ENCODE data around the gene DNAAF1. TPM values are rescaled to one million over a fixed set of nuclear protein-coding genes. Genes with fewer than 3 reads are reported as not detected.

The DNAAF1 gene
- polyA plus RNA-seq, 1 donor (not counting 4 experiments of a cell fraction or from before 2014, with no cell fraction given): 0.01 TPM

DNA sequence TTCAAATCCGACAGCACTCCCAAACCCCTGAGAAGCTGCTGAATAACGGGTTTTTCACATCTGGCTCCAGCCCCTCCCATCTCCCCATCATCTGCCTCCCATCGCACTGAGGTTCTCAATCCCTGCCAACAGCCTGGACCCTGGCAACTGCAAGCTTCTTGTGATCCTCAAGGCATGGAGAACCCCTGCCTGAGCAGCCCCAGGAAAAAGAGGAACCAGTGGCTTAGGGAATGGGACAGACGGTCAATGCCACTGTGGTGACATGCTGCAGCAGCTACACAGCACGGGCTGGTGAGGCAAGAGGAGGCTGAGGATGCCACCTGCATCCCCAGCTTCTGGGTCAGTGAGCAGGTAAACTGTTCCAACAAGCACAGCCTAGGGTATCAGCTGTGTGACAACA, 25.1 kb upstream of the DNAAF1 start:
- peaks cover 24% of the 10 kb centered on the region for H3K4me1 ChIP-seq (ENCODE audit: control insufficient read depth, extremely low read depth, insufficient read depth, low read length)
- TF ChIP-seq EZH2 (IDR thresholded peaks at IDR 0.05; ENCODE audit: low read length): no peak
- TF ChIP-seq, protein P1, sequence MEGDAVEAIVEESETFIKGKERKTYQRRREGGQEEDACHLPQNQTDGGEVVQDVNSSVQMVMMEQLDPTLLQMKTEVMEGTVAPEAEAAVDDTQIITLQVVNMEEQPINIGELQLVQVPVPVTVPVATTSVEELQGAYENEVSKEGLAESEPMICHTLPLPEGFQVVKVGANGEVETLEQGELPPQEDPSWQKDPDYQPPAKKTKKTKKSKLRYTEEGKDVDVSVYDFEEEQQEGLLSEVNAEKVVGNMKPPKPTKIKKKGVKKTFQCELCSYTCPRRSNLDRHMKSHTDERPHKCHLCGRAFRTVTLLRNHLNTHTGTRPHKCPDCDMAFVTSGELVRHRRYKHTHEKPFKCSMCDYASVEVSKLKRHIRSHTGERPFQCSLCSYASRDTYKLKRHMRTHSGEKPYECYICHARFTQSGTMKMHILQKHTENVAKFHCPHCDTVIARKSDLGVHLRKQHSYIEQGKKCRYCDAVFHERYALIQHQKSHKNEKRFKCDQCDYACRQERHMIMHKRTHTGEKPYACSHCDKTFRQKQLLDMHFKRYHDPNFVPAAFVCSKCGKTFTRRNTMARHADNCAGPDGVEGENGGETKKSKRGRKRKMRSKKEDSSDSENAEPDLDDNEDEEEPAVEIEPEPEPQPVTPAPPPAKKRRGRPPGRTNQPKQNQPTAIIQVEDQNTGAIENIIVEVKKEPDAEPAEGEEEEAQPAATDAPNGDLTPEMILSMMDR (optimal IDR thresholded peaks at IDR 0.05 in 1 of 3, IDR thresholded peaks at IDR 0.05 in 1 of 3, conservative IDR thresholded peaks at IDR 0.05 in 1 of 3; ENCODE audit: extremely low read depth in 1 of 3, insufficient read depth in 2 of 3, low read length in 3 of 3): no peak
- DNase-seq (ENCODE audit: low read depth, low spot score): no peak
- no peak overlapping the region for H3K4me2 ChIP-seq (ENCODE audit: control insufficient read depth, extremely low read depth, insufficient read depth, low read depth, low read length)
- peaks cover 13% of the 10 kb centered on the region for H3K79me2 ChIP-seq (ENCODE audit: control insufficient read depth, insufficient read depth, low read length)
- H2AFZ ChIP-seq (ENCODE audit: control insufficient read depth, low read length): no peak overlapping the region
- H3K9ac ChIP-seq (ENCODE audit: control insufficient read depth, extremely low read depth, insufficient read depth, low read length): no peak overlapping the region
- H3K9me1 ChIP-seq (ENCODE audit: control insufficient read depth, extremely low read depth, insufficient read depth, low read length): no peaks in the 10 kb centered on the region
- H3K4me3 ChIP-seq (ENCODE audit: control insufficient read depth in 2 of 3, extremely low read depth in 1 of 3, insufficient read depth in 2 of 3, low read depth in 1 of 3, low read length in 3 of 3): no peak overlapping the region
- no peaks in the 10 kb centered on the region for H3K9me3 ChIP-seq (ENCODE audit: control insufficient read depth, low read depth, low read length)
- H3K27ac ChIP-seq (ENCODE audit: control insufficient read depth, insufficient read depth, low read length): no peak overlapping the region
- H3K27me3 ChIP-seq (ENCODE audit: control insufficient read depth, extremely low read depth, insufficient read depth, low read length): no peaks in the 10 kb centered on the region
- dilution Hi-C loops (cut with MboI; ENCODE audit: extremely low pct_ligation_motif_present, low sequenced_read_pairs): no loop called here
- no peaks in the 10 kb centered on the region for H4K20me1 ChIP-seq (ENCODE audit: control insufficient read depth, extremely low read depth, insufficient read depth, low read length)
- no peak for FAIRE-seq
- peaks cover 0 to 3% of the 10 kb centered on the region in 2 experiments for H3K36me3 ChIP-seq (ENCODE audit: control insufficient read depth in 2 of 2, extremely low read depth in 1 of 2, insufficient read depth in 2 of 2, low read length in 2 of 2)

DNA sequence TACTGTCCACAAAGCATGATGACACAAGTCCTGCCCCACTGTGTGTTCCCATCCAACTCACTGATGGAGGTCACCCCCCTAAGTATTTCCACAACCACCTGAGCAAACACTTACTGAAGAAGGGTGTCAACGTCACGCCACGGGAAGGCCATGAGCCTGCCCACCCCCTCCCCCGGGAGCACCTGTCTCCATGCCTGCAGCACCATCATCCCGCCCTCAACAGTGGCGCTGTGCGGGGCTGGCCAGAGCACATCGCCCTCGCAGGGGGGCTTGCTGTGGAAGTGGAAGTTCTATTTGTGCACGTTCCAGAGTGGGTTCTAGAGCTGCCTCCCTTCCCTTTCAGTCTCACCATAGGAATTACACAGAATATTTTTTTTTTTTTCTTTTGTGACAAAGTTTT, 24.1 kb upstream of the DNAAF1 start:
- no peaks in the 10 kb centered on the region for H4K20me1 ChIP-seq (ENCODE audit: control insufficient read depth, extremely low read depth, insufficient read depth, low read length)
- H3K4me1 ChIP-seq (ENCODE audit: control insufficient read depth, extremely low read depth, insufficient read depth, low read length): peaks cover 18% of the 10 kb centered on the region
- FAIRE-seq (no peak), DNase-seq (ENCODE audit: low read depth, low spot score) (no peak)
- no peaks in the 10 kb centered on the region for H3K27me3 ChIP-seq (ENCODE audit: control insufficient read depth, extremely low read depth, insufficient read depth, low read length)
- dilution Hi-C loops (cut with MboI; ENCODE audit: extremely low pct_ligation_motif_present, low sequenced_read_pairs): no loop called here
- H3K4me3 ChIP-seq (ENCODE audit: control insufficient read depth in 2 of 3, extremely low read depth in 1 of 3, insufficient read depth in 2 of 3, low read depth in 1 of 3, low read length in 3 of 3): no peak overlapping the region
- H3K79me2 ChIP-seq (ENCODE audit: control insufficient read depth, insufficient read depth, low read length): peaks cover 3% of the 10 kb centered on the region
- H3K4me2 ChIP-seq (ENCODE audit: control insufficient read depth, extremely low read depth, insufficient read depth, low read depth, low read length): no peak overlapping the region
- no peaks in the 10 kb centered on the region for H3K9me3 ChIP-seq (ENCODE audit: control insufficient read depth, low read depth, low read length)
- H2AFZ ChIP-seq (ENCODE audit: control insufficient read depth, low read length): no peak overlapping the region
- H3K9ac ChIP-seq (ENCODE audit: control insufficient read depth, extremely low read depth, insufficient read depth, low read length): no peak overlapping the region
- peaks cover 0 to 3% of the 10 kb centered on the region in 2 experiments for H3K36me3 ChIP-seq (ENCODE audit: control insufficient read depth in 2 of 2, extremely low read depth in 1 of 2, insufficient read depth in 2 of 2, low read length in 2 of 2)
- TF ChIP-seq, protein P1 (optimal IDR thresholded peaks at IDR 0.05 in 1 of 3, IDR thresholded peaks at IDR 0.05 in 1 of 3, conservative IDR thresholded peaks at IDR 0.05 in 1 of 3; ENCODE audit: extremely low read depth in 1 of 3, insufficient read depth in 2 of 3, low read length in 3 of 3): no peak
- TF ChIP-seq EZH2 (IDR thresholded peaks at IDR 0.05; ENCODE audit: low read length): no peak
- H3K27ac ChIP-seq (ENCODE audit: control insufficient read depth, insufficient read depth, low read length): no peak overlapping the region
- no peaks in the 10 kb centered on the region for H3K9me1 ChIP-seq (ENCODE audit: control insufficient read depth, extremely low read depth, insufficient read depth, low read length)

Data from keratinocyte (primary cell).